Liver (tissue), 3 donors: ENCODE results near the gene COL27A1.

Experiments used
- ATF3 ChIP-seq: IDR thresholded peaks from 2 replicates; pipeline ENCODE4 v1.6.1; 2016; ENCODE audit warnings: antibody characterized with exemption
- CTCF ChIP-seq: fragments of 150-350 bp; IDR thresholded peaks from 2 replicates; pipeline ENCODE4 v1.5.1; 2017; ENCODE audit warnings: improper control_type of control experiment, low read depth, low read length; ENCODE audit not compliant: missing input control
- JUND ChIP-seq, 2 donors: IDR thresholded peaks; 2 replicates each; pipeline ENCODE4 v1.6.1; 2016; ENCODE audit warnings: antibody characterized with exemption in 2 of 2
- RXRA ChIP-seq, 2 donors: IDR thresholded peaks; 2 replicates each; pipeline ENCODE4 v1.6.1; 2017 to 2018; ENCODE audit warnings: antibody characterized with exemption in 2 of 2, mild to moderate bottlenecking in 1 of 2
- TAF1 ChIP-seq: conservative IDR thresholded peaks from 2 replicates; pipeline ENCODE4 v1.6.1; 2016; ENCODE audit warnings: antibody characterized with exemption, mild to moderate bottlenecking
- TF ChIP-seq, protein P1 (sequence below): IDR thresholded peaks from 2 replicates; pipeline ENCODE4 v1.6.1; 2016; ENCODE audit warnings: antibody characterized with exemption
- donor health status: healthy.
- donor health status: healthy.

DNA sequence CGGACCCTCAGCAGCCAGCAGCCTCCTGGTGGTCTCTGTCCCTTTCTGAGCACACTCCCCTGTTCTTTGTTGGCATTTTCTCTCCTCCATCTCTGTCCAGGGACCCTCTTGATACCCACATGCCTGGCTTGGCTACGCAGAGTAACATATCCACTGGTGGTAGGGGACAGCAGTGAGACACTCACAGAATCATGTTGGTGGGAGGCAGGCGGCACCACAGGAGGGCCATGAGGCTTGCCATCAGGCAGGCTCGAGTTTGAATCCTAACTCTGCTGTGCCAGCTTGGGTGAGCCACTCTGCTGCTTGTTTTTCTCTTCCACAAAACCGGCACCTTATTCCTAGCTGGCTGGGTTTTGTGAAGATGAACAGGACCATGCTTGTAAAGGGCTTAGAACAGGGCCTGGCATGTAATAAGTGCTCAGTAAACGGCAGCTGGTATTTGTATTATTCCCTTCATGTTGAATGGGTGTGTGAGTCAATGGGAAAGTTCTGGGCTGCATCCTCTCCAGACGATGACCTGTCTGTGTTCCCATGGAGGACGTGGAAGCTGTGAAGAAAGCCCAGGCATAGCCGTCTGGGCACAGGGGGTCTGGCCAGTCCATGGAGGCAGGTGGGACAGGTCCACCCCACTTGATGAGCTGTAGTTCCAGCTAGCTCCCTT, 2.3 kb downstream of the COL27A1 start:
- no peak for TF ChIP-seq CTCF
- no peak for TF ChIP-seq RXRA (IDR thresholded peaks at IDR 0.05)
- TF ChIP-seq, protein P1, sequence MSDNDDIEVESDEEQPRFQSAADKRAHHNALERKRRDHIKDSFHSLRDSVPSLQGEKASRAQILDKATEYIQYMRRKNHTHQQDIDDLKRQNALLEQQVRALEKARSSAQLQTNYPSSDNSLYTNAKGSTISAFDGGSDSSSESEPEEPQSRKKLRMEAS = no peak
- TF ChIP-seq JUND (IDR thresholded peaks at IDR 0.05) = no peak
- TF ChIP-seq TAF1 = no peak
- TF ChIP-seq ATF3 = no peak
